HepG2 (cell line): ENCODE results near the gene AGER. TPM values are rescaled to one million over a fixed set of nuclear protein-coding genes. Genes with fewer than 3 reads are reported as not detected.

Experiments used
- ATAC-seq: fragments of 200-7000 bp; cut with Tn5 transposase; 3 replicates; pipeline ENCODE4 v1.9.1; 2020; ENCODE audit warnings: mild to moderate bottlenecking, moderate library complexity
- BruUV-seq: library from RNA; stranded (reverse); fragments of 400-500 nt; replicated peaks from 2 replicates; lab custom pipeline; 2021; lab: Mats Ljungman, UMichigan
- CTCF ChIA-PET: fragments of 300-600 bp; formaldehyde crosslinking; extraction: SDS; loops from one replicate; lab custom pipeline; 2021; ENCODE audit warnings: low total read pairs, inconsistent platforms, low intra/inter-chr PET ratio; lab: Yijun Ruan, JAX
- POLR2A ChIA-PET: fragments of 350-600 bp; sonication (Branson Sonifier 250); formaldehyde crosslinking; loops from one replicate; lab custom pipeline; 2020; ENCODE audit warnings: antibody characterized with exemption, inconsistent platforms; lab: Yijun Ruan, JAX
- DNase-seq: peaks from one replicate; pipeline ENCODE4 v3.0.0-alpha.2; 2015; ENCODE audit warnings: low spot score
- FAIRE-seq: peaks from 3 replicates; lab custom pipeline; 2011; peaks lifted over from hg19 to GRCh38; lab: Jason Lieb, UNC
- H2AFZ ChIP-seq: one replicate; pipeline ENCODE4 v1.6.1; 2011; ENCODE audit warnings: low read length, inconsistent platforms
- H3K27ac ChIP-seq: fragments of 300-600 bp; 3 replicates; pipeline ENCODE4 v1.8.0; 2011; ENCODE audit warnings: mixed run types, mild to moderate bottlenecking, mixed read lengths, low read length, inconsistent platforms; ENCODE audit not compliant: insufficient read depth; ENCODE audit errors: extremely low read length
- H3K27me3 ChIP-seq, 2 experiments: fragments of 200-600 bp in 1 of 2; 2 replicates in 1 of 2; 3 replicates in 1 of 2; pipeline versions ENCODE4 v1.6.0 to v1.8.0; 2011; ENCODE audit warnings: low read length in 2 of 2, mild to moderate bottlenecking in 2 of 2, moderate library complexity in 2 of 2, inconsistent platforms in 1 of 2; ENCODE audit not compliant: insufficient read depth in 2 of 2, control insufficient read depth in 1 of 2
- H3K36me3 ChIP-seq, 2 experiments: fragments of 200-600 bp in 1 of 2; replicated peaks in 1 of 2; 2 replicates in 1 of 2; 3 replicates in 1 of 2; pipeline versions ENCODE4 v1.5.1 to v1.8.0; 2011; ENCODE audit warnings: low read length in 2 of 2, inconsistent platforms in 1 of 2; ENCODE audit not compliant: insufficient read depth in 2 of 2, control insufficient read depth in 1 of 2
- H3K4me1 ChIP-seq: 2 replicates; pipeline ENCODE4 v1.5.1; 2012; ENCODE audit warnings: low read length, inconsistent platforms; ENCODE audit not compliant: insufficient read depth
- H3K4me2 ChIP-seq: 2 replicates; pipeline ENCODE4 v1.6.0; 2011; ENCODE audit warnings: low read depth, low read length, inconsistent platforms
- H3K4me3 ChIP-seq, 3 experiments: fragments of 200-600 bp in 1 of 3; sonication (generic), shearing (Covaris generic) in 1 of 3; replicated peaks in 1 of 3; 2 replicates each; pipeline ENCODE4 v1.5.1; 2011 to 2016; ENCODE audit warnings: low read length in 3 of 3, inconsistent platforms in 2 of 3, low read depth in 2 of 3, mild to moderate bottlenecking in 2 of 3, control low read depth in 1 of 3, mixed read lengths in 1 of 3; ENCODE audit not compliant: insufficient read depth in 1 of 3
- H3K79me2 ChIP-seq: one replicate; pipeline ENCODE4 v1.6.1; 2011; ENCODE audit warnings: low read length, inconsistent platforms; ENCODE audit not compliant: insufficient read depth
- H3K9ac ChIP-seq: 2 replicates; pipeline ENCODE4 v1.6.0; 2011; ENCODE audit warnings: mild to moderate bottlenecking, low read depth, low read length, inconsistent platforms; ENCODE audit not compliant: insufficient read depth
- H3K9me3 ChIP-seq: 2 replicates; pipeline ENCODE4 v1.5.1; 2012; ENCODE audit warnings: mild to moderate bottlenecking, low read length
- H4K20me1 ChIP-seq: 2 replicates; pipeline ENCODE4 v1.6.0; 2011; ENCODE audit warnings: inconsistent platforms, mild to moderate bottlenecking, low read length, moderate library complexity; ENCODE audit not compliant: insufficient read depth
- ARNT2 ChIP-seq: sonication (generic); formaldehyde crosslinking; IDR thresholded peaks from 2 replicates; pipeline ENCODE4 v1.8.0; 2022; ENCODE audit warnings: mild to moderate bottlenecking, low read depth, missing genetic modification reagents, moderate library complexity
- CREBL2 ChIP-seq: sonication (generic); formaldehyde crosslinking; IDR thresholded peaks from 2 replicates; pipeline ENCODE4 v1.8.1; 2023; ENCODE audit warnings: missing genetic modification reagents, mild to moderate bottlenecking, borderline replicate concordance
- ERF ChIP-seq: IDR thresholded peaks from 2 replicates; pipeline ENCODE4 v1.6.1; 2018; ENCODE audit warnings: missing biosample characterization, missing genetic modification reagents
- MTA3 ChIP-seq: sonication (generic); formaldehyde crosslinking; IDR thresholded peaks from 2 replicates; pipeline ENCODE4 v1.4.0; 2020; ENCODE audit warnings: missing genetic modification reagents
- MXD1 ChIP-seq: sonication (generic); formaldehyde crosslinking; IDR thresholded peaks from 2 replicates; pipeline ENCODE4 v1.4.0; 2020; ENCODE audit warnings: mild to moderate bottlenecking, missing genetic modification reagents
- NAIF1 ChIP-seq: sonication (generic); formaldehyde crosslinking; IDR thresholded peaks from 2 replicates; pipeline ENCODE4 v1.5.0; 2020; ENCODE audit warnings: mild to moderate bottlenecking, missing genetic modification reagents, borderline replicate concordance
- POLR2A ChIP-seq, 2 experiments: IDR thresholded peaks; 2 replicates each; pipeline ENCODE4 v1.6.1; 2011; ENCODE audit warnings: low read depth in 2 of 2, low read length in 2 of 2, mild to moderate bottlenecking in 1 of 2, moderate library complexity in 1 of 2; ENCODE audit not compliant: insufficient read depth in 1 of 2
- POLR2AphosphoS5 ChIP-seq: IDR thresholded peaks from 2 replicates; pipeline ENCODE4 v1.6.1; 2012; ENCODE audit warnings: low read depth, low read length
- RBM22 ChIP-seq: fragments of 200-400 bp; formaldehyde crosslinking; optimal IDR thresholded peaks from 2 replicates; pipeline ENCODE3; 2017; ENCODE audit warnings: mild to moderate bottlenecking, low read length, moderate library complexity
- SNAI1 ChIP-seq: sonication (generic); formaldehyde crosslinking; IDR thresholded peaks from 2 replicates; pipeline ENCODE4 v1.5.0; 2020; ENCODE audit warnings: mild to moderate bottlenecking, missing genetic modification reagents, borderline replicate concordance
- SNAPC5 ChIP-seq: sonication (generic); formaldehyde crosslinking; IDR thresholded peaks from 2 replicates; pipeline ENCODE4 v1.8.1; 2023; ENCODE audit warnings: mild to moderate bottlenecking, missing genetic modification reagents, borderline replicate concordance
- STAT6 ChIP-seq: sonication (generic); formaldehyde crosslinking; IDR thresholded peaks from 2 replicates; pipeline ENCODE4 v1.4.0; 2020; ENCODE audit warnings: missing genetic modification reagents, mild to moderate bottlenecking, borderline replicate concordance
- SYNCRIP ChIP-seq: fragments of 200-400 bp; formaldehyde crosslinking; IDR thresholded peaks from 2 replicates; pipeline ENCODE4 v1.6.1; 2018; ENCODE audit warnings: mild to moderate bottlenecking, low read depth, low read length; ENCODE audit not compliant: insufficient read depth
- TCF7L2 ChIP-seq: IDR thresholded peaks from 2 replicates; pipeline ENCODE4 v1.6.1; 2011; ENCODE audit warnings: mild to moderate bottlenecking, low read depth, low read length, moderate library complexity
- ZNF33A ChIP-seq: sonication (generic); formaldehyde crosslinking; IDR thresholded peaks from 2 replicates; pipeline ENCODE4 v1.5.1; 2020; ENCODE audit warnings: missing genetic modification reagents, mild to moderate bottlenecking, moderate library complexity, borderline replicate concordance
- ZNF577 ChIP-seq: sonication (generic); formaldehyde crosslinking; IDR thresholded peaks from 2 replicates; pipeline ENCODE4 v1.4.0; 2020; ENCODE audit warnings: mild to moderate bottlenecking, low read depth, missing genetic modification reagents, borderline replicate concordance
- ZNF687 ChIP-seq: sonication (generic); formaldehyde crosslinking; IDR thresholded peaks from 2 replicates; pipeline ENCODE4 v1.5.1; 2020; ENCODE audit warnings: mild to moderate bottlenecking, missing genetic modification reagents, moderate library complexity
- WGBS: methylation state at CpG from one replicate; pipeline ENCODE4 v1.1.6; 2017; ENCODE audit warnings: low lambda C conversion rate; 5-methylcytosine and 5-hydroxymethylcytosine counted together
- in situ Hi-C: cut with HindIII; loops from 2 replicates; pipeline ENCODE4 v1.10.0; 2017; ENCODE audit warnings: low pct_unique_long_range_greater_than_20kb; ENCODE audit not compliant: extremely low pct_ligation_motif_present
- intact Hi-C: fragments of 100-400 bp; cut with micrococcal nuclease; formaldehyde crosslinking; loops from one replicate; pipeline ENCODE4 v1.10.0; 2022; ENCODE audit not compliant: unreplicated experiment
- polyA plus RNA-seq, 8 experiments: library from polyadenylated mRNA; depleted of rRNA in 3 of 8; stranded (reverse) in 7 of 8; unstranded in 1 of 8; fragments of >200 nt; fragmentation: Illumina TruSeq in 4 of 8; extraction: Trizol in 4 of 8; gene quantifications; 2 replicates each; pipeline versions ENCODE4 v1.2.1 to v1.2.3, GENCODE V29; 2011 to 2016; ENCODE audit warnings: low read depth in 4 of 8, missing spikeins in 1 of 8, mixed read lengths in 1 of 8; ENCODE audit not compliant: insufficient read depth in 1 of 8
- total RNA-seq, 5 experiments: library from RNA; depleted of rRNA; stranded (reverse); fragments of >200 nt; fragmentation: Illumina TruSeq; extraction: Trizol; gene quantifications; 2 replicates each; pipeline ENCODE4 v1.2.3, GENCODE V29; 2016; ENCODE audit warnings: low read depth in 1 of 5

The AGER gene
- total and polyA plus RNA-seq, 2 of the 13 experiments (the other 11 are each of a cell fraction or from before 2014, with no cell fraction given), result 1.9 to 5.1 TPM

- no peak overlapping the region for H2AFZ ChIP-seq
- peaks cover 22 to 41% of the 10 kb centered on the region in 2 experiments for H3K36me3 ChIP-seq
- H3K9ac ChIP-seq, result no peak overlapping the region
- ChIA-PET POLR2A (interaction anchor here (0.8 to 2.4 kb wide), 5 partner anchors 9 to 64 kb away, joined by 4 to 18 read pairs (median 4); partner anchors contain the start of genes ATF6B, GPSM3 and PBX2), CTCF (no interaction called here)
- DNase-seq (no peak), ATAC-seq (no peak), FAIRE-seq (no peak)
- intact Hi-C loops, result no loop called here
- H3K4me2 ChIP-seq, result no peak overlapping the region
- H3K27me3 ChIP-seq, result no peaks in the 10 kb centered on the region
- no peaks in the 10 kb centered on the region for H3K9me3 ChIP-seq
- H3K79me2 ChIP-seq, result peaks cover 20% of the 10 kb centered on the region
- in situ Hi-C loops, result no loop called here
- no peaks in the 10 kb centered on the region for H4K20me1 ChIP-seq
- no peak overlapping the region for H3K4me3 ChIP-seq
- no TSS peak for BruUV-seq
- H3K27ac ChIP-seq, result no peak overlapping the region
- peaks cover 20% of the 10 kb centered on the region for H3K4me1 ChIP-seq
- 98% methylated on average over 10 of the region's 10 CpGs for WGBS
- TF ChIP-seq RBM22, result no peak
- TF ChIP-seq POLR2AphosphoS5, result no peak
- 0 out of 2 replicates have a peak, but pooled peaks have one; percentile 29 for TF ChIP-seq MXD1
- no peak for TF ChIP-seq ARNT2 (CRISPR knock-in tag)
- TF ChIP-seq STAT6 (CRISPR knock-in tag), result no peak
- TF ChIP-seq NAIF1 (CRISPR knock-in tag), result no peak
- TF ChIP-seq POLR2A (IDR thresholded peaks at IDR 0.05; ENCODE audit: insufficient read depth in 1 of 2, low read depth in 2 of 2, low read length in 2 of 2), result peak in 1 of 2 experiments; percentile 36; a peak in 2 of 4 replicates
- TF ChIP-seq ZNF33A, result no peak
- TF ChIP-seq ERF (CRISPR knock-in tag), result no peak
- no peak for TF ChIP-seq MTA3 (CRISPR knock-in tag)
- no peak for TF ChIP-seq ZNF577 (CRISPR knock-in tag)
- no peak for TF ChIP-seq CREBL2 (CRISPR knock-in tag)
- no peak for TF ChIP-seq SNAPC5
- no peak for TF ChIP-seq SNAI1 (CRISPR knock-in tag)
- 0 out of 2 replicates have a peak, but pooled peaks have one; percentile 4 for TF ChIP-seq ZNF687 (CRISPR knock-in tag)
- no peak for TF ChIP-seq TCF7L2
- TF ChIP-seq SYNCRIP, result no peak
Observed at GRCh38 chr6:32181915-32182529, 2.0 kb downstream of the AGER start.
